GM12892 (cell line): ENCODE results near the gene SNAPC4.

Experiments
- DNase-seq: peaks from one replicate; pipeline ENCODE4 v3.0.0; 2011; ENCODE audit not compliant: insufficient read length
- FAIRE-seq: peaks from 2 replicates; lab custom pipeline; 2011; peaks lifted over from hg19 to GRCh38; lab: Jason Lieb, UNC
- POLR2A ChIP-seq: IDR thresholded peaks from 2 replicates; pipeline ENCODE4 v1.6.1; 2011; ENCODE audit warnings: low read depth, low read length, control low read depth
- POLR2AphosphoS5 ChIP-seq: IDR thresholded peaks from 2 replicates; pipeline ENCODE4 v1.6.1; 2011; ENCODE audit warnings: low read depth, low read length, control low read depth
- TAF1 ChIP-seq: IDR thresholded peaks from 2 replicates; pipeline ENCODE4 v1.6.1; 2011; ENCODE audit warnings: low read depth, mild to moderate bottlenecking, control low read depth, low read length, borderline replicate concordance

Gene SNAPC4

GRCh38 chr9:136438548-136439480, 38.8 kb upstream of the SNAPC4 start:
- DNase-seq (peak; percentile 77), FAIRE-seq (peak; percentile 78)
- TF ChIP-seq POLR2A: no peak
- no peak for TF ChIP-seq TAF1
- no peak for TF ChIP-seq POLR2AphosphoS5

DNA sequence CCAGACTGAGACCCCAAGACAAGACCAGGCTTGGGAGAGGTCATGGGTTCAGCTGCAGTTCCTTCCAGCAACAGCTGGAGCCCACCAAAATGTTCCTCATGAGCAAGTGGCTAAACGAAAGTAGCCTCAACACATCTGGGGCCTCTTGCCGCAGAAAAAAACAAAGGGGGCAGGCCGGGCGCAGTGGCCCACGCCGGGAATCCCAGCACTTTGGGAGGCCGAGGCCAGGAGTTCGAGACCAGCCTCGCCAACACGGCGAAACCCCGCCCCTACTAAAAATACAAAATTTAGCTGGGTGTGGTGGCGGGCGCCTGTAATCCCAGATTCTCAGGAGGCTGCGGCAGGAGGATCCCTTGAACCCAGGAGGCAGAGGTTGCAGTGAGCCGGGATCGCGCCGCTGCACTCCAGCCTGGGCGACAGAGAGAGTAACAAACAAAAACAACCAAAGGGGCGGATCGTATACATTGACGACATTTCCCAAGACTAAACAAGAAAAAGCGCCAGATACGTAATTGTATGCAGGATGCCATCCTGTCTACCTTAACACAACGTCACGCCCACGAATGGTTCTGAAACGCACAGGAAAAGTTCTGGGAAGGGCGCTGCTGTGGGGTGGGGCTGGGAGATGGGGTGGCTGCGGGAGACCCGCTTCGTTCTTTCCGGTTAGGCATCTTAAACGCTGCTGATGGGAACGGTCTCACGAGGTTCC, 38.0 kb upstream of the SNAPC4 start:
- no peak for TF ChIP-seq POLR2A
- TF ChIP-seq POLR2AphosphoS5: no peak
- TF ChIP-seq TAF1: no peak
- peak; percentile 17 for FAIRE-seq
- DNase-seq: no peak

DNA sequence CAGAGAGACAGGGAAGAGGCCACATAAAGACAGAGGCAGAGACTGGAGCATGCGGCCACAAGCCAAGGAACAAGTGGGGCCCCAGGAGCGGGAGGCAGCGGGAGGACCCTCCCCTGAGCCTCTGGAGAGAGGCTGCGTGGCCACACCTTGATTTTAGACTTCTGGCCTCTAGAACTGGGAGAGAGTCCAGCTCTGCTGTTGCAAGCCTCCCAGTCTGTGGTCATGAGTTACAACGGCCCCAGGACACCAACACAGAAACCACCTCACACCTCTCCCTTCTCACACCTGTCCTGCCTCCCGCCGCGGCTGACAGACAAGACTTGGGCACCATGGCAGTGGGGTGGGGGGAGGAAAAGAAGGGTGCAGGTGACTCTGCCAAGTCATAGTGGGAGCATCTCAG, 37.5 kb upstream of the SNAPC4 start:
- DNase-seq (no peak), FAIRE-seq (no peak)
- TF ChIP-seq TAF1 (no peak), POLR2AphosphoS5 (no peak), POLR2A (no peak)

- FAIRE-seq (no peak), DNase-seq (no peak)
- TF ChIP-seq POLR2AphosphoS5 (no peak), TAF1 (no peak), POLR2A (no peak)
Observed at GRCh38 chr9:136436055-136436634, 36.2 kb upstream of the SNAPC4 start.

DNA sequence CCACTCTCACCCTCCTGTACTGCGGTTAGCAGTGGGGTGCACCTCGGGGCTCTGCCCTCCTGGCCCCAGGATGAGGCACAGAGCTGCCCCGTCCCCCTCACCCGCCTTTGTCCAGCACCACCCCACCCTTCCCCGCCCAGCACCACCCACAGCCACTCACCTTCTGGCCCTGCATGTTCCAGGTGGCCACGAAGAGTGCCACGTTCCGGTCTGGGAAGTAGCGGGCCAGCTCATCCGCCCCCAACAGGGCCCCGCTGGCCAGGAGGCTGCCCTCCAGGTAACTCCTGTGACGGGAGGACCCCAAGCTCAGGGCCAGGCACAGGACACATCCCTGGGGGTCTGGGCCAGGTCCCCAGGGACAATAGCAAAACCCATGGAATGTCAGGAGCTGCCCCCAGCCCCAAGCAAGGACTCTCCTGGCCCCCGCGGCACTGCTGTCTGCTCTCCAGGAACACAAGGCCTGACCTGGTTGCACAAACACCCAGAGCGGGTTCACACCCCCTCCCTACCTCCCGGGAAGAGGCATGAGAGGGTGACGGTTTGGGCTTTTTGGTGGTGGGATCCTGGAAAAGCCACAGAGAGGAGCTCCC, 34.7 kb upstream of the SNAPC4 start:
- TF ChIP-seq POLR2A (no peak), POLR2AphosphoS5 (no peak), TAF1 (no peak)
- no peak for DNase-seq
- no peak for FAIRE-seq

- no peak for FAIRE-seq
- TF ChIP-seq POLR2A: no peak
- no peak for TF ChIP-seq TAF1
- TF ChIP-seq POLR2AphosphoS5: no peak
- DNase-seq: no peak
Observed at GRCh38 chr9:136433849-136434579, 34.0 kb upstream of the SNAPC4 start.

DNA sequence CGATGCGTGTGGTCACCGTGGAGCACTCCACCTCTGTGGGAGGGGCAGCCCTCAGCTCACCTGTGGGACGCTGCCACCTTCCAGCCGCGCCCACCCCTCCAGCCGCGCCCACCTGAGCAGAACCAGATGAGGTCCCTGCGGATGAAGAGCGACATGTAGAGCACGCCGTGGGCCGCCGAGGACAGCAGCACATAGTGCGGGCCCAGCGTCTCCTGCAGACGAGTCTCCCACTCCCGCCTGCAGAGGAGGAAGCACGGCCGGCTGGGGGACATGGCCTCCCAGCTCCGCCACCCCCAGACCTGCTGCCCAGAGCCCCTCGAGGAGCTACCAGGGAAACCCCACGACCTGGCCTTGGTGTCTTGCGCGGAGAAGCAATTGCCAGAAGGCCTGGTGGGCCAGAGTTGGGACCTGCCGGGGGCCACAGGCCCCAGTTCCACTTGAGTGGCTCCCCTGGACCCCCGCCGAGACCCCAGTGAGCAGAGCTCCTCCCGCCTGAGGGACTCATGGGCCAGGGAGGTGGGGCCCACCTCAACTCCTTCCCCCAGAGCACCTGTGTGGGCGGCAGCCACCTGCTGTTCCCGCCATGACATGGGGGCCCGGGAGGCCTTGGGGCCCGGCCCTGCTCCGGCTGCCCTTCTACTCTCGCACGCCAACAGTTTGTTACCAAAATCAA, 33.2 kb upstream of the SNAPC4 start:
- TF ChIP-seq POLR2AphosphoS5 (no peak), POLR2A (no peak), TAF1 (no peak)
- DNase-seq: no peak
- FAIRE-seq: no peak

DNA sequence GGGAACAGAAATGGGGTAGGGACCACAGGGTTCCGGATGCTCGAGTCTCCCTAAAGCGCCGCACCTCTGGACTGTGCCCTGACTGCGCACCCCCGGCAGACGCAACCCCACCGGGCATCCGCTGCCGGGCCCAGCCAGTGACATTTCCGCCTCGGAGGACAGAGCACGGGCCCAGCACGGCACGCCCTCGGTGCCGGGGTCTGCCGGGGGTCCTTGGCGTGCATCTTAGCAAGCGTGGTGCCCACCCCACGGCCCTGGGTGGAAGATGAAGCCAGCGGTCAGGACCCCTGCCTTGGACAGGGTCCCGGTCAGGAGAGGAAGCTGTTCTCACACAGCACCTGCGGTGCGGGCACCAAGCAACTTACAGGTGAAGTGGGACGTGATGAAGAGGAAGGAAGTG, 32.6 kb upstream of the SNAPC4 start:
- FAIRE-seq: no peak
- TF ChIP-seq POLR2A: no peak
- no peak for DNase-seq

- TF ChIP-seq TAF1: no peak
- TF ChIP-seq POLR2AphosphoS5: no peak
- TF ChIP-seq POLR2A: no peak
- DNase-seq: no peak
- FAIRE-seq: no peak
Observed at GRCh38 chr9:136431782-136432350, 31.9 kb upstream of the SNAPC4 start.

DNA sequence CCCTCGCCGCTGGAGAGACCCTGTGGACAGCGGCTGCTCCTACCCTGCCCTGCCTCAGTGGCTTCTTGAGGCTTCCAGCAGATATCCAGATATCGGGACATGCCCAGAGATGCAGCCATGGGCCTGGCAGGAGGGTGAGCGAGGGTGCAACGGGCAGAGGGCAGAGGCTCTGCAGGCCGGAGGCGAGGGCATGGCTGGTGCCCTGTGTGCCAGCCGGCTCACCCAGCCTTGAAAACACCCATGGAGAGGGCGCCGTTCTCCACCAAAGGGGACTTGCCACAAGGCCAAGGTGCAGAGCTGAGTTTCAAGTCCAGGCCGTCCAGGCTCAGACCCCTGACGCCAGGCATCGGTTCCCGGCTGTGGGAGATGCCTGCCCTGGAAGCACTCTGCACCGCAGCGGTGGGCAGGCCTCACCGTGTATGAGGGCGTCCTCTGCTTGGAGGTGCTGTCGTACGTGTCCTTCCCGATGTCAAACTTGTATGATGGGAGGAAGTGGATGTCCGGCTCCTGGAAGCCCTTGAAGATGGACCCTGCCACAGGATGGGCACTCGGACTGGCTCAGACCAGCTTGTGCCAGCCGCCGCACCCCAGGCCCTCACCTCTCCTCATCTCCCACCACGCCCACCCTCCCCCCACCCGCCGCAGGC, 30.7 kb upstream of the SNAPC4 start:
- TF ChIP-seq POLR2AphosphoS5: no peak
- no peak for TF ChIP-seq TAF1
- no peak for TF ChIP-seq POLR2A
- DNase-seq: no peak
- FAIRE-seq: no peak
